Activated CD8-positive, alpha-beta memory T cell treated with anti-CD3 and anti-CD28 coated beads, Interleukin-2, amount 50 U/mL, for 48 hours (primary cell): Measurements from ENCODE around the gene FUT7.
"Not testable (repeated sequence)": the region's sequence is repeated elsewhere in the genome, so short reads cannot be mapped to it uniquely, and the experiment has no call there.

Source experiments
- DNase-seq: peaks from one replicate; pipeline ENCODE4 v3.0.0-alpha.2; 2020

Gene FUT7

GRCh38 chr9:137066096-137066861 lies 34.4 kb upstream of the FUT7 start:
- no peak for DNase-seq

DNA sequence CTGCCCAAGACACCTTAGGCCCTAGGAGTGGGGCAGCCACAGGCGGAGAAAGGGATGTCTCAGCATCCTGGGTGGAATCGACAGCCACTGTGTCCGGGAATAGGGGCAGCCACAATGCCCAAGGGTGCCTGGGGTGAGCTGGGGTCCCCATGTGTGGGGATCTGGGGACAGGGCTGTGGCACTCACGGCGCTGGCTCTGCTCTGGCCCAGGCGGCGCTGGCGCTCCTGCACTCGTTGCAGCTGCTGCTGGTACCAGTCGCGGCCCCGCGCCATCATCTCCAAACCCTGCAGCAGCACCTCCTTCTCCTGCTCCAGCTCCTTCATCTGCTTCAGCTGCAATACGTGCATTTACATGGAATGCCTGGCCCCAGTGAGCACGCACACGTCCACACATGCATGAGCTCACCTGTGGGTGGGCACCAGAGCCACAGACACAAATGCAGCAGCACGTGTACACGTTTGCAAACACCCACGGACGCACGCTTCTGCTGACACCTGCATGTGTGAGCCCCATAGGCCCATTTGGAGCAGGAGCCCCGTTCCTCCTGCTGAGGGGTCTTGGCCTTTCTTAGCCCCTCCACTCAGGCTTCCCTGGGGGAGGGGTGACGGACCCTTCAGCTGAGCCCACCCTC lies 33.6 kb upstream of the FUT7 start:
- DNase-seq: no peak

DNA sequence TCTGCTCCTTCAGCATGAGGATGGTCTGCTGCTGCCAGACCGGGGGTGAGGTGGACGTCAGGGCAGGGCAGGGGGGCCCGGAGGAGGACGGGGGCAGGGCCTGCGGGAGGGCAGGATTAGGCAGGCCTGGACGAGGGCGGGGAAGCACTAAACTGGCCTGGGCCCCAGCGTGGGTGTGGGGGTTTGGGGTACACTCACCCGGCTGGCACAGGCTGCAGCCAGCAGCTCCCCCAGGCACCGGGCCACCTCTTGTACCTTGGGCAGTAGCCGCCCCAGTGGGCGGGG lies 32.9 kb upstream of the FUT7 start:
- no peak for DNase-seq

GRCh38 chr9:137064027-137064879 lies 32.4 kb upstream of the FUT7 start:
- peak; percentile 93 for DNase-seq

DNA sequence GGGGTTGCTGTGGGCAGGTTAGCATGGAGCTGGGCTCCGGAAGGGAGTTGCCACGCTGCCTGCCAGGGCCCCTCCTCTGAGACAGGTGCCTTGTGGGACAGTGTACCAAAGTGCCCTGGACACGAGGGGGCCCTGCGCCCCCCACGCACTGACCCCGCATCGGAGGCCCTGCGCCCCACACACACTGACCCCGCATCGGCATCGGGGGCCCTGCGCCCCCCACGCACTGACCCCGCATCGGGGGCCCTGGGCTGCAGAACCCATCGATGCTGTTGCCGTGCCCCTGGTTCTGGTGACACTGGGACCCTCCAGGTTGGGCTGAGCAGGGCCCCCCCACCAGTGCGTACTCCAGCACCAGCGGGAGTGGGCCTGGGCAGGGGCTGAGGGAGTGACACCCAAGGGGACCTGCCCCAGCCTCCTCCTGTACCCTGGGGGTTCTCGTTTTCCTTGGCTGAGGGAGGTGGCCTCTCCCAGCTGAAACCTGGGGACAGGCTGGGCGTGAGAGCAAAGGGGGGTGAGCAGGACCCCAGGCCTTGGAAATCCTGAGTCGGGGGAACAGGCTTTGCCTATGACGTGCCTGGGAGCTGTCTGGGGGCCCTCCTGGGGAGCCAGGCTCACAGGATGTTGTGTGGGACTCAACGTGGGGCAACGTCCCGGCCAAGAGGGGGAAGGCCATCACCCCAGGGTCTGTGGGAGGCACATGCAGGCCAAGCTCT lies 31.6 kb upstream of the FUT7 start:
- no peak for DNase-seq

DNA sequence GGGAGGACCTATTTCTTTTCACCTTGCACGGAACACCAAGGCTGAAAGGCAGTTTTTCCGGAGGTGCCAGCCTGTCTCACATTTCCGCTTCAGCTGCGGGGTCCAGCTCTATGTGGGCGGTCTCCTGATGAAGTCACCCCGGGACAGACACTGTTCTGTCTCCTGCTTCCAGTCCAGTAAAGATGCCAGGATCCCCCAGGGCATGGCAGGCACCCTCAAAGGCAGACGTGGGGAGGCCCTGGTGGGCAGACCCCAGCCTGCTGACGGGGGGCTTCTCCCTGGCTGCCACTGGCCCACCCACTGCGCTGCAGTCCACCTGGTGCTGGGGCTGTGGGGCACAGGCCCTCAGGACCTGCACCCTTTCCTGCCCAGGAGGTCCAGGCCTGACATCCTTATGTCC lies 30.9 kb upstream of the FUT7 start:
- DNase-seq: not testable (repeated sequence)

GRCh38 chr9:137062384-137062783 lies 30.5 kb upstream of the FUT7 start:
- no peak for DNase-seq

DNA sequence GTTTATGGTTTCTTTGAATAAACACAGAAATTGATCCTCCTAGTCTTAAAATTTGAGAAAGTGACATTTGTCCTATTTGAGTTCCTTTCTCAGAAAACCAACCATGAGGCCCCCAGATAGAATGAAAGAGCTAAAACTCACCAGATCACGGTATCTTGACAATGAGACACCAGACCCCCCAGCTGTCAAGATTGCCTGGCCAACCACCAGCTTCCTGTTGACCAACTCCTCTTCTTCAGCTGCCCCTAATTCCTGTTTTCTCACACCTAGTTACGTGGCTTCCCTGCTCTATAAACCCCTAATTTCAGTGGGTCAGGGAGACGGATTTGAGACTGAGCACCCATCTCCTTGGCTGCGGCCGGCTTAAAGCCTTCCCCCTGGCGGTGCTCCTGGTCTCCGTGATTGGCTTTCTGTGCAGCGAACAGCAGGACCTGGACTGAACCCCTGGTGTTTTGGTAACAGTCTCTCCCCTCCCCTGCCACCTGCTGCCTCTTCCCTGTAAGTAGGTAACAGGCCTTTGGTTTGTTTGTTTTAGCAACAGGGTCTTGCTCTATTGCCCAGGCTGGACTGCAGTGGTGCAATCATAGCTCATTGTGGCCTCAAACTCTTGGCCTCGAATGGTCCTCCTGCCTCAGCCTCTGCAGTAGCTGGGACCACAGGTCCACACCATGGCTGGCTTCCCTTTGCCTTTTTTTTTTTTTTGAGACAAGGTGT lies 26.8 kb upstream of the FUT7 start:
- DNase-seq: no peak

DNA sequence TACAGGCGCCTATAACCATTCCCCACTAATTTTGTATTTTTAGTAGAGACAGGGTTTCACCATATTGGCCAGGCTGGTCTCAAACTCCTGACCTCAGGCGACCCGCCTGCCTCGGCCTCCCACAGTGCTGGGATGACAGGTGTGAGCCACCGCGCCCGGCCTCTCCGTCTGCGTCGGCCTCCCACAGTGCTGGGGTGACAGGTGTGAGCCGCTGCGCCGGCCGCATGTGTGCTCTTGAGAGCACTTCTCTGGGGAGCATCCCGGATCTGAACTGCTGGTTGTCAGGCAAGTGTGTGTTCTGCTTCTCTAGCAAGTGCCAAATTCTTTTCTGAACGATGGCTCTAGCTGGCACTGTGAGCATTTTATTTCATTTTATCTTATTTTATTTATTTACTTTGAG lies 25.7 kb upstream of the FUT7 start:
- DNase-seq: no peak

DNA sequence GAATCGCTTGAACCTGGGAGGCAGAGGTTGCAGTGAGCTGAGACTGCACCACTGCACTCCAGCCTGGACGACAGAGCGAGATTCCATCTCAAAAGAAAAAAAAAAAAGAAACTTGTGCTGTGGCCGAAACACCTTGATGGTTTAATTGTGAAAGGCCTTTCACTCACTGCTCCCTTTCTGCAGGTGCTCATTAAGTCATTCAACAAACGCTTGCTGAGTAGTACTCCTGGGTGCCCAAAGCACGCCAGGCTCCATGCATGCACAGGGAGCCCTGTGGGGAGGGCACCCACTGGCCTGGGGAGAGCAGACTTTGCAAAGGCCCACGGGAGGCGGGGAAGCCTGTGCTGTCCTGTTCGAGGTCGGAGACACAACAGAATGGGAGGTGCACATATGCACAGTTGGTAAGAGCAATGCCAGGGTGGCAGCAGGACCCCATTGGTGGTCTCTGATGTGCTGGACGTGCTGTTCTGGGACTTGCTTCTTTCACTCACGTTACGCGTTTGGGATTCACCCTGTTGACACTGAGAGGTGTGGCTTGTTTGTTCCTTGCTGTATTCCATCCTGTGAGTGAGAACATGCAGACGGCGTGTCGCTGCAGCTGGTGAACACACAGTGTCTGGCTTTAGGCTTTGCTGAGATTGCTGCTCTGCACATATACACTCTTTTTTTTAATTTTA lies 25.0 kb upstream of the FUT7 start:
- DNase-seq: no peak

GRCh38 chr9:137055385-137056364 lies 23.8 kb upstream of the FUT7 start:
- no peak for DNase-seq

DNA sequence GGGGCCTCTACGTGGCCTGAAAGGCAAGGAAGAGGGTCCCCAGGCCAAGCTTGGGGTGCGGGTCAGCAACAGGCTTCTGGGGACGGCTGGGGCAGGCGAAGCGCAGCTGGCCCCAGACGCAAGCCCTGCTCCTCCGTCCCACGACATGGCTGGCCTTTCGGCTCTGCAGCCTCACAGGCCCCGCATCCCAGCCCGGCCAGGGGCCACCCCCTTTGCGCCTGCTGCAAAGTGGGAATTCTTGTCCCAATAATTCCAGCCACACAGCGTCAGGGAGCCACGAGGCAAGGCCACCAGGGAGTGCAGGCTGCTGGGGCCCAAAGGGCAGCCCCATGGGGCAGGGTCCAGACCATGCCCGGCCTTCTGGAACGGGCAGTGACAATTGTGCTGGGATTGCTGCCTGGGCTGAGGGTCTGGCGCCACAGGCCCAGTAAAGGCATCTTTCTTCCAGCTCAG lies 23.1 kb upstream of the FUT7 start:
- DNase-seq: no peak

- DNase-seq: no peak
Measured at GRCh38 chr9:137053944-137054931, 22.4 kb upstream of the FUT7 start, which contains the start of gene ENTPD2. Gene ENTPD2 (minus strand): TSS chr9:137054061. CDS start chr9:137053997, 64 bp downstream.

DNA sequence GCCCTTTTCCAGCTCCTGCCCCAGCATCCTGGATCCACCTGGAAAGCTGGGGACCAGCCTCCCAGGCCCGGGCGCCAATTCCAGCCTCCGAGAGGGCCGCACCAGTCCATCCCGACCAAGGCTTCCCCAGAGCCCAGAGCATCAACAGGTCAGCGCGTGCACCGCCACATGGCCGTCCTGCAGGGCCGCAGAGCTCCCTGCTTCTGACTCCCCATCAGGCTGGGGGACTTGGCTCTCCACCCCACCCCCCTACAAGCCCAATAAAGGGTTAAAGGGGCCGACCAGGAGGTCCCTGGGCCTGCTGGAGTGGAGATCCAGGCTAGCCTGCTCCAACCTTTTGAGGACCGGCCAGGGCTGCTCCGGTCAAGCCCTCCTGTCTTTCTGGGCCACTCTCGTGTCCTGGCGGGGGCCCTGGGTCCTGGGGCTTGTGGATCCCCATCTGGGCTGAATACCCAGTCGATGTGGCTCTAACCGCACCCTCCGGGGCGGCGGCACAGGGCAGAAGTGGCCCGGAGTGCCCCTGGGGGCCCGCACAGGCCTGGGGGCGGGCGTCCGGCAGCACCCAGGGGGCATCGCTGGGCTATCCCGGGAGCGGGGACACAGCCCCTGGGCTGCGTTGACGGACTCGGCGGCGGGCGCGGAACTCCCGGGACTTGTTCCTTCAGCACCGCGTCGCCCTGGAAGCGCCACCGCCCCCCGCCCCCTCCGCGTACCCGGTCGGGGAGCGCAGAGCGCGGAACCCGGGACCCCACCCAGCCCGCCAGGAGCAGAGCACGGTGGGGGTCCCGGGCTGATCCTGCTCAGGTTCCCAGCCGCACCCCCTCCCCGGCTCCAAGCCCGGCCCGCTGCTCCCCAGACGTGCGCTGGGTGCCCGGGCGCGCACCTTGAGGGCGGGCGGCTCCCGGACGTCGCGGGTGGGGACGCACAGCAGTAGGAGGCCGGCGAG lies 21.4 kb upstream of the FUT7 start:
- DNase-seq: no peak

GRCh38 chr9:137052293-137052692 lies 20.4 kb upstream of the FUT7 start:
- no peak for DNase-seq

DNA sequence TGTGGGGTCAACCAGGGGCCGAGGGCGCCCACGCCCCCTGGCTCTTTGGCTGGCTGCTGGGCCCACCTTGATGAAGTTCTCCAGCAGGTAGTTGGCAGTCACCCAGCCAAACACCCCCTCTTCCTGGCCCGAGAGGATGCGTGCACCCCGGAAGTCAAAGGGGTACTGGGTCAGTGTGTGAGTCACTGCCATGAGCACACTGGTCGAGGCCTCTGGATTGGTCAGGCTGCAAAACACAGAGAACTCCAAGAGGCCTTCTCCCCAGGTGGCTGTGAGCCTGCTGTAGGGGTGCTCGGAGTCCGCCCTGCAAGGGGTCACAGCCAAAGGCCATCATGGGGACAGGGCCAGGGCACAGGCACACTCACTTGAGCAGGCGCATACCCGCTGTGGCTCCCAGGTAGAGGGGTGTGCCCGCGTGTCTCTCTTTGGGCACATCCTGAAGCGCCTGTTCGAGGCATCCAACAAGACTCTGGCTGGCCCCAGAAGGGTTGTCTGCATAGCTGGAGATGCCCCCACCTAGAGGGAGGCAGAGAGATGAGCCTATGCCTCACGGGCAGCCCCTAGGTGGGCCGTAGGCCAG lies 19.3 kb upstream of the FUT7 start:
- no peak for DNase-seq

DNA sequence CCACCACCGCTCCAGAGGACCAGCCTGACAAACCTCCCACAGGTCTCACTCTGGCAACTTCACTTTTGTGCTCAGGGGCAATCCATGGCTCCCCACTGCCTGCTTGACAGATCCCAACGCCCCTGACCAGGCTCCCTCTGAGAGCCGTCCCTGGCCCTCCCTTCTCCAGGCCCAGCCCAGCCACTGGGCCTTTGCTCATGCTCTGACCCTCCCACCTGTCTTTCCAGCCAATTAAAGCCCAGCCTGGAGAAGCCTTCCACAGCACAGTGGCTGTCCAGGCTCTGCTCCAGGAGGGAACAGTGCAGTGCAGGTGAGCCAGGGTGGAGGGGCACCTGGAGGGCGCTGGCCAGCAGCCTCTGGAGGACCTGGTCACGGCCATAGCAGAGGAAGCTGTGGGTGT lies 18.7 kb upstream of the FUT7 start:
- DNase-seq: no peak
